Thyroid gland (tissue), 4 donors: Measurements from ENCODE around the gene TSR2.

Experiments used
- CTCF ChIP-seq, 6 experiments: fragments of 200-600 bp in 3 of 6; fragments of 450-650 bp in 3 of 6; sonication (generic) in 3 of 6; IDR thresholded peaks; one replicate each; pipeline ENCODE4 v1.5.1; 2016 to 2019; ENCODE audit warnings: antibody characterized with exemption in 6 of 6, mild to moderate bottlenecking in 2 of 6, inconsistent platforms in 1 of 6, moderate library complexity in 1 of 6
- POLR2A ChIP-seq, 2 donors: fragments of 450-650 bp; IDR thresholded peaks; one replicate each; pipeline ENCODE4 v1.6.1; 2017; ENCODE audit warnings: antibody characterized with exemption in 2 of 2, mild to moderate bottlenecking in 2 of 2, moderate library complexity in 1 of 2

- TF ChIP-seq CTCF (IDR thresholded peaks at IDR 0.05) (no peak), POLR2A (IDR thresholded peaks at IDR 0.05) (no peak)
Observed at GRCh38 chrX:54470054-54470760, 30.0 kb downstream of the TSR2 start.
